H7 (cell line): Measurements from ENCODE around the gene TLK2. TPM values are rescaled to one million over a fixed set of nuclear protein-coding genes. Genes with fewer than 3 reads are reported as not detected.
"Not testable (repeated sequence)": the region's sequence is repeated elsewhere in the genome, so short reads cannot be mapped to it uniquely, and the experiment has no call there.

Experiments used
- DNase-seq: peaks from one replicate; pipeline ENCODE4 v3.0.0; 2012
- H3K27me3 ChIP-seq: 2 replicates; pipeline ENCODE4 v1.6.0; 2011; ENCODE audit warnings: mild to moderate bottlenecking, low read length; ENCODE audit not compliant: control insufficient read depth, insufficient read depth
- H3K36me3 ChIP-seq: replicated peaks from 2 replicates; pipeline ENCODE4 v1.5.1; 2011; ENCODE audit warnings: low read length; ENCODE audit not compliant: control insufficient read depth, insufficient read depth
- H3K4me3 ChIP-seq: 2 replicates; pipeline ENCODE4 v1.5.1; 2011; ENCODE audit warnings: low read depth, mild to moderate bottlenecking, control low read depth, low read length, moderate library complexity; ENCODE audit not compliant: insufficient read depth
- total RNA-seq: library from RNA; depleted of rRNA; stranded (reverse); fragments of >200 nt; shearing (Covaris generic); gene quantifications from 2 replicates; pipeline ENCODE4 v1.2.3, GENCODE V29; 2014; rRNA removed

The TLK2 gene
- total RNA-seq: 51.0 and 57.6 TPM in 2 replicates

GRCh38 chr17:62478424-62478879 is at the start of gene TLK2:
TLK2 (plus strand) TSS chr17:62478825; CDS start chr17:62481126, 2,301 bp downstream.
- Histone ChIP-seq H3K27me3 (no peaks in the 10 kb centered on the region), H3K4me3 (peak within 1 kb of the TSS; percentile 59), H3K36me3 (no peaks in the 10 kb centered on the region)
- peak; percentile 97 for DNase-seq

- H3K36me3 ChIP-seq, DNase-seq, H3K4me3 ChIP-seq, H3K27me3 ChIP-seq: not testable (repeated sequence)
Measured at GRCh38 chr17:62435251-62435650, 43.4 kb upstream of the TLK2 start.

GRCh38 chr17:62441181-62441580 is 37.4 kb upstream of the TLK2 start:
- H3K36me3 ChIP-seq, H3K4me3 ChIP-seq, H3K27me3 ChIP-seq, DNase-seq: not testable (repeated sequence)

GRCh38 chr17:62444063-62444462 is 34.6 kb upstream of the TLK2 start:
- Histone ChIP-seq H3K36me3 (peaks cover 13% of the 10 kb centered on the region), H3K4me3 (no peak overlapping the region), H3K27me3 (no peaks in the 10 kb centered on the region)
- no peak for DNase-seq

GRCh38 chr17:62445791-62446190 is 32.8 kb upstream of the TLK2 start:
- peaks cover 10% of the 10 kb centered on the region for H3K36me3 ChIP-seq
- DNase-seq, H3K4me3 ChIP-seq, H3K27me3 ChIP-seq: not testable (repeated sequence)

GRCh38 chr17:62452195-62452594 is 26.4 kb upstream of the TLK2 start:
- H3K36me3 ChIP-seq, DNase-seq, H3K4me3 ChIP-seq, H3K27me3 ChIP-seq: not testable (repeated sequence)

GRCh38 chr17:62453041-62453440 is 25.6 kb upstream of the TLK2 start:
- H3K4me3 ChIP-seq, DNase-seq, H3K36me3 ChIP-seq, H3K27me3 ChIP-seq: not testable (repeated sequence)

GRCh38 chr17:62453656-62454055 is 25.0 kb upstream of the TLK2 start:
- not testable (repeated sequence) for H3K4me3 ChIP-seq, DNase-seq, H3K27me3 ChIP-seq, H3K36me3 ChIP-seq

- not testable (repeated sequence) for H3K36me3 ChIP-seq, DNase-seq, H3K4me3 ChIP-seq, H3K27me3 ChIP-seq
Measured at GRCh38 chr17:62454111-62454510, 24.5 kb upstream of the TLK2 start.

GRCh38 chr17:62456016-62456415 is 22.6 kb upstream of the TLK2 start:
- no peak for DNase-seq
- no peaks in the 10 kb centered on the region for H3K27me3 ChIP-seq
- H3K4me3 ChIP-seq: no peak overlapping the region
- H3K36me3 ChIP-seq: no peaks in the 10 kb centered on the region

- not testable (repeated sequence) for DNase-seq, H3K36me3 ChIP-seq, H3K4me3 ChIP-seq, H3K27me3 ChIP-seq
Measured at GRCh38 chr17:62458483-62458882, 20.1 kb upstream of the TLK2 start.

GRCh38 chr17:62464422-62464821 is 14.2 kb upstream of the TLK2 start:
- not testable (repeated sequence) for H3K27me3 ChIP-seq, DNase-seq, H3K36me3 ChIP-seq, H3K4me3 ChIP-seq

GRCh38 chr17:62465271-62465670 is 13.4 kb upstream of the TLK2 start:
- not testable (repeated sequence) for H3K36me3 ChIP-seq, H3K4me3 ChIP-seq, DNase-seq, H3K27me3 ChIP-seq

GRCh38 chr17:62470666-62471379 is 7.8 kb upstream of the TLK2 start:
- DNase-seq, H3K27me3 ChIP-seq, H3K4me3 ChIP-seq, H3K36me3 ChIP-seq: not testable (repeated sequence)

GRCh38 chr17:62471380-62471880 is 7.2 kb upstream of the TLK2 start:
- not testable (repeated sequence) for H3K36me3 ChIP-seq, H3K27me3 ChIP-seq, DNase-seq, H3K4me3 ChIP-seq
